ENCODE data around the gene SLCO1A2. TPM values are rescaled to one million over a fixed set of nuclear protein-coding genes. Genes with fewer than 3 reads are reported as not detected.

Gene SLCO1A2
- total and polyA plus RNA-seq, 2 experiments from 2014 or later = 10.2 to 10.8 TPM

- no peak for TF ChIP-seq ZNF462 (CRISPR knock-in tag; IDR thresholded peaks at IDR 0.05)
- TF ChIP-seq EZH2 (IDR thresholded peaks at IDR 0.05; ENCODE audit: low read depth, unreplicated experiment) = no peak
- no peak for TF ChIP-seq CTCF (conservative IDR thresholded peaks at IDR 0.05; ENCODE audit: low read depth in 2 of 2)
- TF ChIP-seq POLR2AphosphoS5 (IDR thresholded peaks at IDR 0.05; ENCODE audit: low read depth) = no peak
- TF ChIP-seq ZNF331 (CRISPR knock-in tag; IDR thresholded peaks at IDR 0.05; ENCODE audit: low read depth) = no peak
- TF ChIP-seq REST (IDR thresholded peaks at IDR 0.05; ENCODE audit: unreplicated experiment) = no peak
- TF ChIP-seq ETS1 (IDR thresholded peaks at IDR 0.05) = no peak
- TF ChIP-seq CREB1 (CRISPR knock-in tag; IDR thresholded peaks at IDR 0.05; ENCODE audit: low read depth) = no peak
- no peak for TF ChIP-seq NANOG (IDR thresholded peaks at IDR 0.05; ENCODE audit: borderline replicate concordance)
- no peak for TF ChIP-seq ZNF114 (CRISPR knock-in tag; IDR thresholded peaks at IDR 0.05)
Measured at GRCh38 chr12:21219206-21219605, 115.5 kb downstream of the SLCO1A2 start (continued).

Measured in GM23338 (cell line).